ENCODE results near the gene ARHGAP42.

Gene ARHGAP42

GRCh38 chr11:100667449-100667848 lies 19.6 kb upstream of the ARHGAP42 start:
- H3K36me3 ChIP-seq, result no peaks in the 10 kb centered on the region
- H3K4me1 ChIP-seq, result no peaks in the 10 kb centered on the region
- no peaks in the 10 kb centered on the region for H3K27me3 ChIP-seq
- no peak overlapping the region for H3K4me3 ChIP-seq
- H3K27ac ChIP-seq, result no peak overlapping the region
- intact Hi-C loops (cut with DNase I; ENCODE audit: low total_unique reads), result no loop called here
- no peaks in the 10 kb centered on the region for H3K9me3 ChIP-seq
- no peak for DNase-seq
- no peak for TF ChIP-seq CTCF (IDR thresholded peaks at IDR 0.05)

GRCh38 chr11:100670140-100670539 lies 16.9 kb upstream of the ARHGAP42 start:
- DNase-seq, result no peak
- no peak for TF ChIP-seq CTCF (IDR thresholded peaks at IDR 0.05)
- no peaks in the 10 kb centered on the region for H3K9me3 ChIP-seq
- H3K4me1 ChIP-seq, result no peaks in the 10 kb centered on the region
- H3K4me3 ChIP-seq, result no peak overlapping the region
- H3K27me3 ChIP-seq, result no peaks in the 10 kb centered on the region
- H3K27ac ChIP-seq, result no peak overlapping the region
- no peaks in the 10 kb centered on the region for H3K36me3 ChIP-seq
- intact Hi-C loops (cut with DNase I; ENCODE audit: low total_unique reads), result no loop called here

- DNase-seq, result no peak
- Histone ChIP-seq H3K9me3 (no peaks in the 10 kb centered on the region), H3K27me3 (no peaks in the 10 kb centered on the region), H3K36me3 (no peaks in the 10 kb centered on the region), H3K27ac (no peak overlapping the region), H3K4me1 (no peaks in the 10 kb centered on the region), H3K4me3 (no peak overlapping the region)
- intact Hi-C loops (cut with DNase I; ENCODE audit: low total_unique reads), result no loop called here
- TF ChIP-seq CTCF (IDR thresholded peaks at IDR 0.05), result no peak
Measured at GRCh38 chr11:100671471-100671870, 15.6 kb upstream of the ARHGAP42 start.

GRCh38 chr11:100672498-100673033 lies 14.5 kb upstream of the ARHGAP42 start:
- H3K9me3 ChIP-seq, result no peaks in the 10 kb centered on the region
- H3K4me3 ChIP-seq, result no peak overlapping the region
- no peaks in the 10 kb centered on the region for H3K36me3 ChIP-seq
- H3K27me3 ChIP-seq, result no peaks in the 10 kb centered on the region
- intact Hi-C loops (cut with DNase I; ENCODE audit: low total_unique reads), result no loop called here
- TF ChIP-seq CTCF (IDR thresholded peaks at IDR 0.05), result no peak
- DNase-seq, result no peak
- no peaks in the 10 kb centered on the region for H3K4me1 ChIP-seq
- no peak overlapping the region for H3K27ac ChIP-seq

GRCh38 chr11:100673063-100673462 lies 14.0 kb upstream of the ARHGAP42 start:
- DNase-seq, result no peak
- intact Hi-C loops (cut with DNase I; ENCODE audit: low total_unique reads), result no loop called here

More at GRCh38 chr11:100673063-100673462, 14.0 kb upstream of the ARHGAP42 start:
- no peak overlapping the region for H3K4me3 ChIP-seq
- H3K27me3 ChIP-seq, result no peaks in the 10 kb centered on the region
- no peaks in the 10 kb centered on the region for H3K9me3 ChIP-seq
- no peaks in the 10 kb centered on the region for H3K36me3 ChIP-seq
- no peaks in the 10 kb centered on the region for H3K4me1 ChIP-seq
- no peak for TF ChIP-seq CTCF (IDR thresholded peaks at IDR 0.05)
- H3K27ac ChIP-seq, result no peak overlapping the region
